Esophagus squamous epithelium (tissue), 5 donors: ENCODE measurements around the gene PARD3B. TPM values are rescaled to one million over a fixed set of nuclear protein-coding genes. Genes with fewer than 3 reads are reported as not detected.

Experiments
- DNase-seq: peaks from one replicate; lab custom pipeline; 2025; lab: John Stamatoyannopoulos, UW
- H3K27ac ChIP-seq, 4 donors: fragments of 200-600 bp; sonication (generic); one replicate each; pipeline ENCODE4 v1.5.1; 2016 to 2019; ENCODE audit warnings: mild to moderate bottlenecking in 1 of 4
- H3K27me3 ChIP-seq, 4 donors: fragments of 200-600 bp; sonication (generic); 1 replicate in 3 of 4; 2 replicates in 1 of 4; pipeline versions ENCODE4 v1.5.1 to v1.6.0; 2017 to 2021; ENCODE audit warnings: antibody characterized with exemption in 1 of 4
- H3K36me3 ChIP-seq, 3 donors: fragments of 200-600 bp; sonication (generic); one replicate each; pipeline ENCODE4 v1.5.1; 2016 to 2019
- H3K4me1 ChIP-seq, 3 donors: fragments of 200-600 bp; sonication (generic); one replicate each; pipeline ENCODE4 v1.5.1; 2017 to 2019
- H3K4me3 ChIP-seq, 4 donors: fragments of 200-600 bp; sonication (generic); 1 replicate in 3 of 4; 2 replicates in 1 of 4; pipeline ENCODE4 v1.5.1; 2016 to 2019; ENCODE audit warnings: mild to moderate bottlenecking in 2 of 4, moderate library complexity in 1 of 4
- H3K9me3 ChIP-seq, 3 donors: fragments of 200-600 bp; sonication (generic); one replicate each; pipeline ENCODE4 v1.5.1; 2016 to 2019
- POLR2A ChIP-seq, 4 donors: fragments of 450-650 bp; IDR thresholded peaks; one replicate each; pipeline ENCODE4 v1.6.1; 2017; ENCODE audit warnings: antibody characterized with exemption in 4 of 4, mild to moderate bottlenecking in 4 of 4, moderate library complexity in 3 of 4
- WGBS, 2 donors: methylation state at CpG; one replicate each; pipeline ENCODE4 v1.1.5; 2018; 5-methylcytosine and 5-hydroxymethylcytosine counted together
- intact Hi-C: fragments of 100-400 bp; cut with DNase I; formaldehyde crosslinking; loops from one replicate; pipeline ENCODE4 v1.15.0; 2022
- total RNA-seq, 4 donors: library from RNA; depleted of rRNA; stranded (reverse); fragments of >200 nt; gene quantifications; one replicate each; pipeline ENCODE4 v1.1.0, GENCODE V29; 2016
- TF ChIP-seq, protein P1 (sequence below), 6 experiments: fragments of 450-650 bp in 4 of 6; fragments of 200-600 bp in 2 of 6; sonication (generic) in 2 of 6; IDR thresholded peaks; one replicate each; pipeline ENCODE4 v1.5.1; 2016 to 2019; ENCODE audit warnings: antibody characterized with exemption in 6 of 6, mild to moderate bottlenecking in 4 of 6, moderate library complexity in 4 of 6
- donor health status: DM: yes; HTN: yes; CAD: no.

The PARD3B gene
- total RNA-seq, 4 donors from 2014 or later, result 2.4 to 15.8 (median 4.3) TPM

DNA sequence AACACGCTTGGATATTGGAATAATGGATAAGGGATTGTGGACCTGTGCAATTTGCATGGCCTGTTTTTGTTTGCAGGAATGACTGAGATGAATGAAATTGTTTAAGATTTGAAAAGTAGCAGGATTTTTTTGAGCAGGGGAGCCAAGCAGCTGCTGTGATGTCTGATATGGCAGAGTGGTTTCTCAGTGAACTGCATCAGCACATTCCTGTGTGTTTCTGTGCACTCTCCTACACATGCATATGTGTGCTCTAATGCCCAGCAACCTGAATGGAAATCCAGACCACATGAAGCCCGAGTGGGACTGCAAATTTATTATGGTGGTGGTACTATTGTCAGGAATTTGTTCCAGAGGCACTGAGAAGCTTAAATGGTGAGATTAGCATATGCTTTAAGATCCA, 161.7 kb downstream of the PARD3B start:
- no peak overlapping the region for H3K4me3 ChIP-seq
- intact Hi-C loops, result no loop called here
- no peak overlapping the region for H3K27ac ChIP-seq
- no peak for DNase-seq
- WGBS, 2 donors, result 69 to 77% methylated on average over 2 of the region's 2 CpGs
- no peaks in the 10 kb centered on the region for H3K9me3 ChIP-seq
- H3K36me3 ChIP-seq, result no peaks in the 10 kb centered on the region
- H3K27me3 ChIP-seq, result no peaks in the 10 kb centered on the region
- TF ChIP-seq, protein P1, sequence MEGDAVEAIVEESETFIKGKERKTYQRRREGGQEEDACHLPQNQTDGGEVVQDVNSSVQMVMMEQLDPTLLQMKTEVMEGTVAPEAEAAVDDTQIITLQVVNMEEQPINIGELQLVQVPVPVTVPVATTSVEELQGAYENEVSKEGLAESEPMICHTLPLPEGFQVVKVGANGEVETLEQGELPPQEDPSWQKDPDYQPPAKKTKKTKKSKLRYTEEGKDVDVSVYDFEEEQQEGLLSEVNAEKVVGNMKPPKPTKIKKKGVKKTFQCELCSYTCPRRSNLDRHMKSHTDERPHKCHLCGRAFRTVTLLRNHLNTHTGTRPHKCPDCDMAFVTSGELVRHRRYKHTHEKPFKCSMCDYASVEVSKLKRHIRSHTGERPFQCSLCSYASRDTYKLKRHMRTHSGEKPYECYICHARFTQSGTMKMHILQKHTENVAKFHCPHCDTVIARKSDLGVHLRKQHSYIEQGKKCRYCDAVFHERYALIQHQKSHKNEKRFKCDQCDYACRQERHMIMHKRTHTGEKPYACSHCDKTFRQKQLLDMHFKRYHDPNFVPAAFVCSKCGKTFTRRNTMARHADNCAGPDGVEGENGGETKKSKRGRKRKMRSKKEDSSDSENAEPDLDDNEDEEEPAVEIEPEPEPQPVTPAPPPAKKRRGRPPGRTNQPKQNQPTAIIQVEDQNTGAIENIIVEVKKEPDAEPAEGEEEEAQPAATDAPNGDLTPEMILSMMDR (IDR thresholded peaks at IDR 0.05), result no peak
- TF ChIP-seq POLR2A (IDR thresholded peaks at IDR 0.05), result no peak
- peaks cover 0 to 5% (median 0%) of the 10 kb centered on the region in 3 donors for H3K4me1 ChIP-seq

DNA sequence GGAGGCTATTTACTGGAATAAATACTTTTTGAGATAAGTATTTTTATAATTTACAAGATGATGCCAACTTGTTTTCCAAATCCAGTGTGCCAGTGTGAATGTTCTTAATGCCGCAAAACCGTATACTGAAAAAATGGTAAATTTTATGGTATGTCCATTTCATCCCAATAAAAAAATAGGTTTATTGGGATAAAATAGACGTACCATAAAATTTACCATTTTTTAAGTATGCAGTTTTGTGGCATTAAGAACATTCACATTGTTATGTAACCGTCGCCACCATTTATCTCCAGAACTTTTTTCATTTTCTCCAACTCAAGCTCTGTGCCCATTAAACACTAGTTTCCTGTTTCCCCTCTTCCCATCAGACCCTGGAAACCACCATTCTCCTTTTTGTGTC, 167.9 kb downstream of the PARD3B start:
- Histone ChIP-seq H3K9me3 (no peaks in the 10 kb centered on the region), H3K27ac (no peak overlapping the region), H3K4me1 (no peaks in the 10 kb centered on the region), H3K27me3 (no peaks in the 10 kb centered on the region), H3K4me3 (no peak overlapping the region), H3K36me3 (no peaks in the 10 kb centered on the region)
- WGBS, 2 donors, result 77 to 84% methylated on average over 5 of the region's 5 CpGs
- DNase-seq, result no peak
- intact Hi-C loops, result no loop called here
- TF ChIP-seq, protein P1 (IDR thresholded peaks at IDR 0.05), result no peak
- TF ChIP-seq POLR2A (IDR thresholded peaks at IDR 0.05), result no peak

DNA sequence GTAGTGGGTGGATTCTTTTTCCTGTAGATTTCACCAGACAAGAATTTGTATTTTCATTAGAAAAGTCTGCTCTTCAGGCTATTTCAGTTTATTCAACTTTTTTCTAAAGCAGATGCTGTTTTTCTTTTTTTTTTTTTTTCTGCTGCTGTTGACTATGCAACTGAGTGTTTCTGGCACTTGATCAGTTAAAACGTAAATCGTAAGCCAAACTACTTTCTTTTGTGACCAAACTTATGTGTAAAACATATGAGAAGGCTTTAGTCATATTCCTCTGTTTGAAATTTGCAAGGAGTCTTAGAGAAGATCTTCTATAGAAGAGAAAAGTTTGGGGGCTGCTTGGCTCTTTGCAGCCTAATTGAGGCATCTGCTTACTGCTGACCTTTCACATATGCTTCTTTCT, 170.1 kb downstream of the PARD3B start:
- TF ChIP-seq, protein P1 (IDR thresholded peaks at IDR 0.05), result no peak
- TF ChIP-seq POLR2A (IDR thresholded peaks at IDR 0.05), result no peak
- WGBS, 2 donors, result 75 to 78% methylated on average over 2 of the region's 2 CpGs

DNA sequence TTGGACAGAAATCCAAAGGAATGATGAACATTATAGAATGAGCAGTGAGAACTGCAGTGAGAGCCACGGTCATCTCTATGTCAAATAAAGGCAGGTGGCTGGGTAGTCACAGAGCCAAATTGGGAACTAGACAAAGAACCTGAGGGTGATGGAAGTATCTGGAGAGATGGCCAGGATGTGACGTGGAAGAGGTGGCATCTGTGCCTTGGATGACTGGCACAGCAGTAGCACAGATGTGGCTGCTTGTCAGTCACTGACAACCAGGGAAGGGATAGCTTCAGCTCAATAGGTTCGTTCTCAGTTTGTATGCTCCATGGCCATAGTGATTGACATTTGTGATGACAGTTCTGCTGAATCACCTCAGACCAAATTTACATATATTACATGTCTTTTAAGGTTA, 172.3 kb downstream of the PARD3B start:
- Histone ChIP-seq H3K27me3 (no peaks in the 10 kb centered on the region), H3K4me1 (no peaks in the 10 kb centered on the region), H3K9me3 (no peaks in the 10 kb centered on the region), H3K36me3 (no peaks in the 10 kb centered on the region), H3K4me3 (no peak overlapping the region), H3K27ac (no peak overlapping the region)
- no peak for DNase-seq
- 85 to 89% methylated on average over 3 of the region's 3 CpGs for WGBS, 2 donors
- intact Hi-C loops, result no loop called here
- TF ChIP-seq POLR2A (IDR thresholded peaks at IDR 0.05), result no peak
- TF ChIP-seq, protein P1 (IDR thresholded peaks at IDR 0.05), result no peak

More for the DNA sequence above, 170.1 kb downstream of the PARD3B start:
- DNase-seq, result no peak
- Histone ChIP-seq H3K4me1 (no peaks in the 10 kb centered on the region), H3K9me3 (no peaks in the 10 kb centered on the region), H3K4me3 (no peak overlapping the region), H3K27ac (no peak overlapping the region), H3K27me3 (no peaks in the 10 kb centered on the region), H3K36me3 (no peaks in the 10 kb centered on the region)
- intact Hi-C loops, result no loop called here

DNA sequence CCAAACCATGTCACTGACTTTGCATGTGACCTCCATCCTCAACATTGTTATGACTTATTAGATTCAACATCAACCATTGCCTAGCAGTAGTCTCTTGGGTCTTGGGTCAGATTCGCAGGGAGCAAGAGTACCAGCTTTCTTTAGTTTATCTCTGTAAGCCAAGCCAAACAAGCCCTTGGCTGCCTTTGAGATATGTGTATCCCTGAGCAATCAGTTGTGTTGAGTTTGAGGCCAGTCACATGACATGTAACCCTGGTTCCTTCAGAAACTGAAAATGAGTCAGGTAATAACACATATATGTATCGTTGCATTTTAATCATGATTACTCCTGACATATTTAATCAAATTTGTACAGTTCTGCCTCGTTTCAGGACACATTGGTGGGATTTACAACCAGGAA, 173.3 kb downstream of the PARD3B start:
- H3K27me3 ChIP-seq, result no peaks in the 10 kb centered on the region
- WGBS, 2 donors, result 69 to 83% methylated on average over 2 to 3 of the region's 3 CpGs
- intact Hi-C loops, result no loop called here
- no peak overlapping the region for H3K27ac ChIP-seq
- TF ChIP-seq, protein P1 (IDR thresholded peaks at IDR 0.05), result no peak
- no peak for TF ChIP-seq POLR2A (IDR thresholded peaks at IDR 0.05)
- H3K4me1 ChIP-seq, result no peaks in the 10 kb centered on the region
- no peaks in the 10 kb centered on the region for H3K36me3 ChIP-seq
- no peaks in the 10 kb centered on the region for H3K9me3 ChIP-seq
- no peak overlapping the region for H3K4me3 ChIP-seq
- no peak for DNase-seq
